GM21515 (cell line): Measurements from ENCODE around the gene UTS2R.

Source experiments
- ATAC-seq: cut with Tn5 transposase; IDR thresholded peaks from one replicate; pipeline ENCODE4 v1.9.1; 2021; ENCODE audit not compliant: unreplicated experiment

Gene UTS2R

GRCh38 chr17:82388223-82388921 lies 16.8 kb downstream of the UTS2R start:
- ATAC-seq = no peak

GRCh38 chr17:82388922-82389283 lies 17.3 kb downstream of the UTS2R start:
- ATAC-seq = no peak

- no peak for ATAC-seq
Observed at GRCh38 chr17:82389379-82389778, 17.8 kb downstream of the UTS2R start.

GRCh38 chr17:82390015-82390859 lies 18.7 kb downstream of the UTS2R start:
- no peak for ATAC-seq

GRCh38 chr17:82390860-82391435 lies 19.4 kb downstream of the UTS2R start:
- no peak for ATAC-seq

GRCh38 chr17:82391496-82392066 lies 20.0 kb downstream of the UTS2R start:
- no peak for ATAC-seq

GRCh38 chr17:82392209-82392920 lies 20.8 kb downstream of the UTS2R start:
- no peak for ATAC-seq

GRCh38 chr17:82392941-82393340 lies 21.4 kb downstream of the UTS2R start:
- ATAC-seq = no peak

GRCh38 chr17:82394278-82394677 lies 22.7 kb downstream of the UTS2R start:
- no peak for ATAC-seq

- no peak for ATAC-seq
Observed at GRCh38 chr17:82396601-82397435, 25.3 kb downstream of the UTS2R start.

- ATAC-seq = no peak
Observed at GRCh38 chr17:82397449-82398335, 26.1 kb downstream of the UTS2R start.

- ATAC-seq = no peak
Observed at GRCh38 chr17:82399041-82399441, 27.5 kb downstream of the UTS2R start.

GRCh38 chr17:82399601-82400101 lies 28.1 kb downstream of the UTS2R start:
- no peak for ATAC-seq

- no peak for ATAC-seq
Observed at GRCh38 chr17:82400206-82400605, 28.6 kb downstream of the UTS2R start.

- ATAC-seq = peak; percentile 47
Observed at GRCh38 chr17:82400830-82401229, 29.3 kb downstream of the UTS2R start.

GRCh38 chr17:82402865-82403264 lies 31.3 kb downstream of the UTS2R start:
- no peak for ATAC-seq

GRCh38 chr17:82403662-82404660 lies 32.4 kb downstream of the UTS2R start:
- no peak for ATAC-seq

- ATAC-seq = no peak
Observed at GRCh38 chr17:82405051-82405450, 33.5 kb downstream of the UTS2R start.
